Stimulated activated CD4-positive, alpha-beta T cell treated with anti-CD3 and anti-CD28 coated beads, TNF-alpha, amount 100 ng/mL, for 48 hours (primary cell): ENCODE measurements around the gene ATF6B.
A peak's percentile ranks its signal among the peaks of the same experiment; 100 is the strongest.
"Not testable (repeated sequence)": the region's sequence is repeated elsewhere in the genome, so short reads cannot be mapped to it uniquely, and the experiment has no call there.

Experiments used
- DNase-seq, 3 donors: peaks; one replicate each; pipeline ENCODE4 v3.0.0-alpha.2; 2020; ENCODE audit warnings: low read depth in 3 of 3

Gene ATF6B

GRCh38 chr6:32154514-32155161 is 26.6 kb upstream of the ATF6B start:
- peak in 1 of 3 donors; percentile 26 for DNase-seq

GRCh38 chr6:32153564-32154513 is 25.8 kb upstream of the ATF6B start, which contains the start of gene PPT2:
Gene PPT2 (plus strand): TSS chr6:32154141. CDS start chr6:32154595, 454 bp downstream.
- DNase-seq: peak; percentile 47 to 73 (median 70)

GRCh38 chr6:32152769-32153563 is 24.9 kb upstream of the ATF6B start:
- no peak for DNase-seq

- no peak for DNase-seq
Observed at GRCh38 chr6:32151863-32152768, 24.1 kb upstream of the ATF6B start, which contains the start of gene PRRT1. Gene PRRT1 (minus strand): TSS chr6:32151939. CDS start chr6:32151827, 112 bp downstream.

- DNase-seq: no peak
Observed at GRCh38 chr6:32151181-32151862, 23.3 kb upstream of the ATF6B start.

- no peak for DNase-seq
Observed at GRCh38 chr6:32149932-32150870, 22.2 kb upstream of the ATF6B start.

GRCh38 chr6:32149092-32149755 is 21.2 kb upstream of the ATF6B start:
- DNase-seq: no peak

GRCh38 chr6:32148289-32149091 is 20.4 kb upstream of the ATF6B start:
- peak; percentile 47 to 66 (median 65) for DNase-seq

GRCh38 chr6:32147401-32148132 is 19.5 kb upstream of the ATF6B start:
- DNase-seq: no peak

GRCh38 chr6:32146687-32147086 is 18.6 kb upstream of the ATF6B start:
- no peak for DNase-seq

- no peak for DNase-seq
Observed at GRCh38 chr6:32146287-32146686, 18.2 kb upstream of the ATF6B start.

- not testable (repeated sequence) for DNase-seq
Observed at GRCh38 chr6:32144238-32144637, 16.2 kb upstream of the ATF6B start.

GRCh38 chr6:32140420-32141046 is 12.5 kb upstream of the ATF6B start:
- DNase-seq: no peak

GRCh38 chr6:32139590-32139989 is 11.5 kb upstream of the ATF6B start:
- DNase-seq: no peak

GRCh38 chr6:32137454-32137853 is 9.4 kb upstream of the ATF6B start:
- no peak for DNase-seq

GRCh38 chr6:32133786-32134185 is 5.7 kb upstream of the ATF6B start:
- no peak for DNase-seq

GRCh38 chr6:32132110-32132509 is 4.1 kb upstream of the ATF6B start:
- no peak for DNase-seq
